Right kidney (tissue), 1 donor: Measurements from ENCODE around the gene SGCD.

Source experiments
- DNase-seq: peaks from one replicate; pipeline ENCODE4 v3.0.0-alpha.2; 2016

The SGCD gene

GRCh38 chr5:156695774-156696173, 368.8 kb downstream of the SGCD start:
- DNase-seq = no peak

GRCh38 chr5:156698323-156698722, 371.4 kb downstream of the SGCD start:
- no peak for DNase-seq

GRCh38 chr5:156699147-156699546, 372.2 kb downstream of the SGCD start:
- DNase-seq = no peak

GRCh38 chr5:156704139-156704538, 377.2 kb downstream of the SGCD start:
- DNase-seq = no peak

- no peak for DNase-seq
Observed at GRCh38 chr5:156706631-156707030, 379.7 kb downstream of the SGCD start.

DNA sequence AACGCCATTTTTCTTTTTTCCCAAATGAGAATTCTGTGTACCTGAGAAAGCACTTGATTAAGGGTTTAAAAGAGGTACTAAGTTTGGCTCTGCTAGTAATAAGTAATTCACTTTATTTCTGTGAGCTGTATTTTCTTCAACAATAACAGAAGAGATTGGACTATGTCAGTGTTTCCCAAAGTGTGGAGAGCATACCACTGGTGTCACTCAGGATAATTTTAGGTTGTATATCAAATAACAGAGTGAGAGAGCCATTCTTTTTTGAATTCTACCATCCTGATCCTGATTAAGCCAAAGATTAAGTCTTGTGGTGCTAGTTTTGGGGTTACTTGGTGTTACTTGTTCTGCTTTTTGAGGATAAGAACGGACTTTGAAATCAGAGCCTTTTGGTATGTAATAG, 380.8 kb downstream of the SGCD start:
- DNase-seq = no peak

DNA sequence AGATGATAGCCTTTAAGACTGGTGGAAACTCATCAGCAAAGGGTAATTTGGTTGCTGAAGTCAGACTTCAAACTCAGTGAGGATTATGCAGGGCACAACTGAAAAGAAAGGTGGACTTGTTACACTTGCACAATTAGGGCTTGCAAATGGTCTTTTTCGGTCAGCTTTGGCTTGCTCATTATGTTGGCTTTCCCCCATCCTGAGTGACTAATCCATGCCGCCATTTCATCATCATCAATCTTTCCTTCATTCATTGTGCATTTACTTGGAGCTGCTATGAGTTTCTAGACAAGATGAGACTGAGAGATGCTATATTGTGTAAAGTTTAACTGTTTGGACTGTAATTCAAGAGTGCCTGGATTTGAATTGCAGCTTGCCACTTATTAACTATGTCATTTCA, 388.3 kb downstream of the SGCD start:
- no peak for DNase-seq

DNA sequence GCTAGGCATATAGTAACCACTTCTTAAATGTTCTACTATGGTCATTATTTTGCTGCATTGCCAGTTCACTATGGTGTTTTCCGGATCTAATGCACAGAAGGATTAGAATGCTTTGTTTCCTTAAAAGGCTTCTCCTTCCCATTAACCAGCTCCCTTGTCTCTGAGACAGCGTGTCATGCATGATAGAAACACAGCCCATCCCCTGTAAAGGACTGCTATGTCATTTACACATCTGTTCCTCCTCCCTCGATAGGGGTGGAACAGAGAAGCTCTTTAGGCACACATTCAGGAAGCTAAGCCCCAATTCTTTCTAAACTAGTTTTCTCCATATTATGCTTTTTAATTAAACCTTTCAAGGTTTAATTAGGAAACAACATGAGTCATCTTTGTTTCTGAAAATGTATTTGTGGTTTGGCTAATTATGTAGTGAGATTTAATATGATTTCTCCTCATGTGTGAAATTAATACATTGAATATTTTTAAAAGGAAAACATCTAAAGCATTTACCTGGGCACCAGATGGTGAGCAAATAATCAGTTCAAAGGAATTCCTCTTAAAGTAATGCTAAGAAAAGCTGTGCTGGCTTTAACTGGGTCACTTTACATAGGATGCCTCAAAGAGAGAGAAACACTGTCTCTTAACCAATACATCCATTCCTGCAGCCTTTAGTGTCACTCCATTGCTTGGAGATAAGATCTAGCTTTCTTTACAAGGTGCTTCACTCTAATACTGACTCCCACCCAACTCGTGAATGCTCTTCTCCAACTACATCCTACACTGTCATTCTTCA, 389.8 kb downstream of the SGCD start:
- DNase-seq = no peak

- DNase-seq = no peak
Observed at GRCh38 chr5:156718985-156719384, 392.0 kb downstream of the SGCD start.

- no peak for DNase-seq
Observed at GRCh38 chr5:156722358-156722757, 395.4 kb downstream of the SGCD start.

GRCh38 chr5:156735477-156735876, 408.5 kb downstream of the SGCD start:
- DNase-seq = no peak

DNA sequence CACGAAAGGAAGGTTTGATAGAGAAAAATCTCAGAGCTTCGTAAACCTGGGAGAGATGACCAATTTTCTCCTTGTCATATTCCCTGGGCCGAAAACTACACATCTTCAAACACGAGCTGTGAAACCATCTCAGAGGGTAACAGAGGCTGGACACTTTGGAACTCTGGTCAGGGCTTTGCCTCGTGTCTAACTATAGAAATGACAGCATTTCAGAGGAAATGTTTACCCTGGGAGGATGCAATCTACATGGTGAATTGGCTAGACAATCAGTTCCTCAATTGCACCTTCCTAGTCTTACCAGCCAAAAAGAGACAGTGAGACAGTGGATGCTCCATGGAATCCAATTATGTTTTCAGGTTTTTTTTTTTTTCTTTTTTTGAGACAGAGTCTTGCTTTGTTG, 414.6 kb downstream of the SGCD start:
- no peak for DNase-seq

DNA sequence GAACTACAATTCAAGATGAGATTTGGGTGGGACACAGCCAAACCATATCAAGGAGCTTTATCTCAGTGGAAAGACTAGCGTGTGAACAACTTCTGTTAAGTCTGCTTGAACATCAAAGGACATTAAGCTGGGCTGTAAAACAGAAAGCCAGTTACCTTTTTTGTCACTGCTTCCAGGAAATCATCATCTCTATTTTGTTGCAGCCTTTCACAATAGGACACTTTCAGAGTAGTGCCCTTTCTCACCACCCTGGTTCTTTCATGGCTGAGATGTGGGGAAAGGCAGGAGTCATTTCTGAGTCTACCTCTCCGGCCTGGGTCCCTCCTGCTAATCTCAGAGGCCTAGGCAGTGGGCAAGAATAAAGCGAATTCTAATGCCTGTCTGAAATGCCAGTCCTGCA, 426.9 kb downstream of the SGCD start:
- no peak for DNase-seq

DNA sequence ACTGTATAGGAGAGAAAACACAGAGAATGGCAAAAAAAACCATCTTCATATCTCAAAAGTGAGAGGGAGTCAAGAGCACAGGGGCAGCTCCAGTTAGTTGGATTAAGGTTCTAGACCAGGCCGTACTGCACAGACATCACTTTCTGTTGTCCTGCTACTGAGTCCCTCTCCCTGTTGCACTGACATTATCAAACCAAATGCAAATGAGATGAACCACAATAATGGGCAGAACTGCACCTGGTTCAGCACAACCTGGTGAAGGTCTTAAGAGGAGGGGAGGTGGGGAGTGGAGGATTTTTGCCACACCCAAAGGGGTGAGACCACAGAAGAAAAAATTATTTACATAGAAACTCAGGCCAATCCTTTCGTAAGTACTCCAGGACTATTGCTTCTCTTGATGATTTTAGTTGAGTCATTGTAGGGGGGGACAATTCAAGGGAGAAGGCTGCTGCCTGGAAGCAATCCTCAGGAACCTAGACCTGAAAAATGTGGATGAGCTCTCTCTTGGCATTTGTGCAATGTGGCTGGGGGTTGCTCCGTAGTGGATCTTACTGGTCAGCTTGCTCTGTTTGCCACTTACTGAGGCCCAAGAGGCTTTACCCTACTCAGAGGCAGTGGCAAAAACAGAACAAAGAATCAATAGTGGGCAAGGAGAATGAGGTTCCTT, 428.6 kb downstream of the SGCD start:
- DNase-seq = no peak

DNA sequence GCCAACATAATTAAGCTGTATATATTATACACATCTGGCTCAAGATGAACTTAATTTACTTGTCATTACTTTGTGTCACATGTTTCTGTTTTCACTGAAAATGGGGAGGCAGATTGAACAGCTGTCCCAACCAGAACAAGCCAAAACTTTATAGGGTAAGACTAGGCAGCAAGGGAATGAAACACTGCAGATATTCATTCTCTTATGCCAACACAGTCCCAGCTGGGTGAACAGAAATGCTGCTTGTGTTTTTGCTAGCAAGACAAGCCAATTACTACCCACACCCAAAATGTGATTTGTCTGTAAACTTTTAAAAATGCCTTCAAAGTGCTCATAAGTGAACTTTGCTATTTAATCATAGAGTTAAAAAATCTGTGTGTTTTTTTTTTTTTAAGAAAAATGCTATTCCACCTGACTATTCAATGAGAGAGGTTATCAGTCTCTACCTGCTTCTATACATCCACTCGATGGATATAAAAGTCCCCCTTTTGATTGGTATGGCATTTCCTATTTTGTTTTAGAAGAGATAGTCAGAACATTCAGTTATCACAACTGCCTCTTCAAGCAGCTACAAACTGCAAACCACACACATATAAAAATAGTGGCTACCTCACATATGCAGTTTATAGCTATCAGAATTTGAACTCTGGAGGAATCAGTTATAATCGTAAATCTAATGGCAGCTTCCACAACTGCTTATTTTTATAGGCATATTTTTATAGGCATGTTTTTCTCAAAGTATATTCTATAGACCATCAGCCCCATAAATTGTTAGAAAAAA, 431.2 kb downstream of the SGCD start:
- no peak for DNase-seq

GRCh38 chr5:156759156-156759555, 432.2 kb downstream of the SGCD start:
- DNase-seq = no peak

DNA sequence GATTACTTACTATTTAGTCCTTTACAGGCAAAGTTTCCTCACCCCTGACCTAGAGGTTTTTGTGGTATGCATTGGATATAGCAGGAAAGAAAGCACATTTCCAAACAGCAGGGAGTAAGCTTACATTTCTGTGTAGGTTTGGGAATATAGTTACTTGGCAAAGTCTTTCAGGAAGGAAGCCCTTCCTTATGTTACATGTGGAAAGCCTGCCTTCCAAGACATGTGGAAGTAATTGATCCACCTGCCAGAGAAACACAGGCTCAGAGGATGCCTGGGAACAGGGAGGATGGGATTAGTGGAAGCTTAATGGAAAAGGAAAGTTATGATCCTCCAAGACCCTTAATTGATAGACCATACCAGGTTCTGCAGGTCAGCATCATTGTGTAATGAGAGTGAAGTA, 435.8 kb downstream of the SGCD start:
- DNase-seq = no peak

GRCh38 chr5:156764176-156764971, 437.4 kb downstream of the SGCD start:
- no peak for DNase-seq

DNA sequence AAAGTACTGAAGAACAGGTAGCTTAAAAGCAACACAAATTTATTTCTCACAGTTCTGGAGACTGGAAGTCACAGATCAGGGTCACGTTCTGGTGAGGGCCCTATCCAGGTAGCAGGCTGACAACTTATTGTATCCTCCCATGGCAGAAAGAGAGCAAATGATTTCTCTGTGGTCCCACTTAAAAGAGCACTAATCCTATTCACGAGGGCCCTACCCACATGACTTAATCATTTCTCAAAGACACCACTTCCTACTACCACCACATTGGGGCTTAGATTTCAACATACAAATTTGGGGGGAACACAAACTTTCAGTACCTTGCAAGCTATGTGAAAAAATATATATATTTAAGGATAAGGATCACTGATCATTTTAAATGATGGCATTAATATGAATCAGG, 447.3 kb downstream of the SGCD start:
- DNase-seq = no peak

DNA sequence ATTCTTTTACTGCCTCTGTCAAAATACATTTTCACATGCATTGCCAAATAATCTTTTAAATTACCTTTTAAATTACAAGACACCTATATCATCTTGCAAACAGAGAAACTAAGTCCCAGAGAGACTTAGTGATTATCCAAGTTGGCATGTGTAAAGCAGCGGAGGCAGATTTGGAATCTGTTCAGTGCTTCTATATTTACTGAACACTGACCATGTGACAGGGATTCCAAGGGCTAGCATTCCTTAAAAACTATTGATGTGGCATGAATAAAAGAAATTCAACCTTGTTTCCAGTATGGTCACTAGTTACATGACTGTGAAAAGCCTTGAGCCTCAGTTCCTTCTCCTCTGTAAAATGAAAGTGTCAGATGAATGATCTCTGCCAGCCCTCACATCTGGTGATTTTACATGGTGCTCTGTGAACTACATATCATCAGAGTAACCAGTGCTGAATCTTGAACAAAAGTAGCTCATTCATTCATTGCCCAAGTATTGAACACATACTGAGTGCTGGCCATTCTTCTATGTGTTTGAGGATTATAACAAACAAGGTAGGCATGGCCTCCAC, 451.3 kb downstream of the SGCD start:
- DNase-seq = no peak

DNA sequence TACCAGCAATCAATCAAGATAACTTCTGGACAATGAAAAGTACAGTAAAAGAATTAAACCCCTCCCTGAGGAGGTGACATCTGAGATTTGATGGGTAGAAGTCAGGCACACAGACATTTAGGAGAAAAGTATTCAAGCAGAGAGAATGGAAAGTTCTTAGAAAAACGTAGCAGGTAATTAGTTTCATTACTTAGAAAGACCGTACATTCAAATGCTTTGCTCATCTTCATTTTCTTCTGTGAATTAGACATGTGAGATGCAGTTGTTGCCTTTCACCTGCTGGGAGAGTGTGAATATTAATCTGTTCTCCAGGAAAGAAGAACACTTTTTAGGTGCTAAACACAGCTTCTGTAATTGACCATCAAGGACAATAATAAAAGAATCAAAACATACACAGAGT, 451.8 kb downstream of the SGCD start:
- DNase-seq = no peak

- DNase-seq = no peak
Observed at GRCh38 chr5:156779436-156779835, 452.5 kb downstream of the SGCD start.
